Breast epithelium (tissue), 4 donors: ENCODE results near the gene AGRP. TPM values are rescaled to one million over a fixed set of nuclear protein-coding genes. Genes with fewer than 3 reads are reported as not detected.
"Not testable (repeated sequence)": the region's sequence is repeated elsewhere in the genome, so short reads cannot be mapped to it uniquely, and the experiment has no call there.

Experiments used
- DNase-seq, 2 donors: peaks; one replicate each; pipeline ENCODE4 v3.0.0-alpha.2; 2019; ENCODE audit warnings: low spot score in 2 of 2
- H3K27ac ChIP-seq, 2 donors: fragments of 200-600 bp; sonication (generic) in 1 of 2; one replicate each; pipeline ENCODE4 v1.5.1; 2016 to 2019; ENCODE audit warnings: mild to moderate bottlenecking in 1 of 2
- H3K27me3 ChIP-seq, 2 donors: fragments of 200-600 bp; sonication (generic) in 1 of 2; one replicate each; pipeline versions ENCODE4 v1.5.1 to v1.6.0; 2017 to 2019; ENCODE audit warnings: control low read depth in 1 of 2, mild to moderate bottlenecking in 1 of 2
- H3K36me3 ChIP-seq: fragments of 200-600 bp; one replicate; pipeline ENCODE4 v1.5.1; 2019
- H3K4me1 ChIP-seq, 2 donors: fragments of 200-600 bp; sonication (generic); one replicate each; pipeline ENCODE4 v1.5.1; 2016 to 2019; ENCODE audit warnings: control low read depth in 1 of 2
- H3K4me3 ChIP-seq, 3 donors: fragments of 200-600 bp; sonication (generic); 1 replicate in 2 of 3; 2 replicates in 1 of 3; pipeline ENCODE4 v1.5.1; 2016 to 2019; ENCODE audit warnings: mild to moderate bottlenecking in 3 of 3, moderate library complexity in 2 of 3
- H3K9me3 ChIP-seq, 2 donors: fragments of 200-600 bp; sonication (generic) in 1 of 2; one replicate each; pipeline ENCODE4 v1.5.1; 2016 to 2019; ENCODE audit warnings: control low read depth in 1 of 2
- POLR2A ChIP-seq: fragments of 450-650 bp; IDR thresholded peaks from one replicate; pipeline ENCODE4 v1.6.1; 2016; ENCODE audit warnings: antibody characterized with exemption, mild to moderate bottlenecking, moderate library complexity
- POLR2AphosphoS5 ChIP-seq, 3 donors: sonication (generic); formaldehyde crosslinking; IDR thresholded peaks; one replicate each; pipeline ENCODE4 v1.6.1; 2017; ENCODE audit warnings: antibody characterized with exemption in 3 of 3
- intact Hi-C: fragments of 100-400 bp; cut with DNase I; formaldehyde crosslinking; loops from one replicate; pipeline ENCODE4 v1.15.1; 2023; ENCODE audit warnings: low total_unique reads
- total RNA-seq, 3 donors: library from RNA; depleted of rRNA; stranded (reverse); fragments of >200 nt; gene quantifications; one replicate each; pipeline ENCODE4 v1.1.0, GENCODE V29; 2016
- TF ChIP-seq, protein P1 (sequence below), 3 donors: fragments of 450-650 bp; IDR thresholded peaks; one replicate each; pipeline ENCODE4 v1.5.1; 2016 to 2017; ENCODE audit warnings: antibody characterized with exemption in 3 of 3, mild to moderate bottlenecking in 3 of 3, moderate library complexity in 3 of 3

AGRP gene
- total RNA-seq, 3 donors from 2014 or later, result not detected

DNA sequence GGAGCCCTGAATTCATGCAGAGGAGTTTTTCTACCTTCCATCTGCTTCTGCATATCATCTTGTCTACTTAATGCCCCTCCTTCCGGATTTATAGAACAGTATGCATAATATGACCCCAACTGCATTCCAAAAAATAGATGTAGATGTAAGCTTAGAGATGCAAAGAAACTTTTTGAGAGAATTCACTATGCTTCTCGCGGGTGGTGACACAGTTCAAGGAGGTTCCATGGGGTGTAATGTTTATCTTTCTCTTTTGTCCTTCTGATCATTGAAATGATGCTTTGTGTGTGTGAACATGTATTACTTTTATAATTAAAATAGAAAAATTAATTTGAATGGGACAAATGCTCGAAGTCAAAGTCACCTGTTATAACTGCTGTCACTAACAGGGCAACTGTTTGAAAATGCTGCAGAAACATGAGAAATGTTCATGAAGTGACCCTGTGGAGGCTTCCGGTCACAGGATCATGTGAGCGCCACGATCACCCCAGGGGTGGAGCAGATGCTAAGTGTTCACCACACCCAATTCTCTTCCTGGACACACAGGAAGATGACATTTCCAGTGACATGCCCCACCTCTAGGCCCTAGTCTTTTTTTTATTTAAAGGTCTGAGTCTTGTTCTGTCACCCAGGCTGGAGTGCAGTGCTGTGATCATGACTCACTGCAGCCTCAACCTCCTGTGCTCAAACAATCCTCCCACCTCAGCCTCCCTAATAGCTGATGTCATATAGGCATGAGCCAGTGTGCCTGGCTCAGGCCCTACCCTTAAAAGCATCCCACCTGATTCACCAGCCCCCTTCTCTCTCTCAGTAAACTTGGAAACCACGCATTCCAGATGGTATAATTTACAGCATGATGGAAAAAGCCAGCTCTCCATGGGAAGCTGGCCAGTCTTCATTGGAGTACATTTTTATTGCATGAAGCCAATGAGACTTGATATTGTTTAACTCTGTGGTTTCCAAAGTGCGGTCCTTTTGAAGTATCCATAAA lies 21.0 kb upstream of the AGRP start:
- no peaks in the 10 kb centered on the region for H3K9me3 ChIP-seq

DNA sequence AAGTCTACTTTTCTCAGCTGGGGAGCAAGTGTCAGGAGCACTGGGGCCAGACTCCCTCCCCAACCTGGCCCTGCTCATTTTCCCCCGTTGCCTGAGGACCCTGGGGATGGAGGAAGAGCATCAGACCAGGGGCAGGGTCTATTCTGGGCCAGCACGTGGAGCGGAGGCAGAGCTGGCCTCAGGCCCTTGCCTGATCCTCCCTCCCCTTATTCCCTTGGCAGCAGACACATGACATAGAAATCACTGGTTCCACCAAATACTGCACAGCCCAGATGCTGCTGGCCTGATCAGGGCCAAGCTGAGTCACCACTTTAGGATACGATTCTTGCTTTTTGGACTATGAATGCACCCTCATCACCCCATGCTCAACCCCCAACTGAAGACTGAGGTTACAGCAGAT lies 15.8 kb upstream of the AGRP start:
- peak in 1 of 2 donors; percentile 26 for DNase-seq
- H3K27ac ChIP-seq, result peak overlapping the region; percentile 34 to 63
- no peaks in the 10 kb centered on the region for H3K4me1 ChIP-seq
- H3K36me3 ChIP-seq, result no peaks in the 10 kb centered on the region
- no peaks in the 10 kb centered on the region for H3K9me3 ChIP-seq
- intact Hi-C loops, result no loop called here
- no peaks in the 10 kb centered on the region for H3K27me3 ChIP-seq
- TF ChIP-seq, protein P1, sequence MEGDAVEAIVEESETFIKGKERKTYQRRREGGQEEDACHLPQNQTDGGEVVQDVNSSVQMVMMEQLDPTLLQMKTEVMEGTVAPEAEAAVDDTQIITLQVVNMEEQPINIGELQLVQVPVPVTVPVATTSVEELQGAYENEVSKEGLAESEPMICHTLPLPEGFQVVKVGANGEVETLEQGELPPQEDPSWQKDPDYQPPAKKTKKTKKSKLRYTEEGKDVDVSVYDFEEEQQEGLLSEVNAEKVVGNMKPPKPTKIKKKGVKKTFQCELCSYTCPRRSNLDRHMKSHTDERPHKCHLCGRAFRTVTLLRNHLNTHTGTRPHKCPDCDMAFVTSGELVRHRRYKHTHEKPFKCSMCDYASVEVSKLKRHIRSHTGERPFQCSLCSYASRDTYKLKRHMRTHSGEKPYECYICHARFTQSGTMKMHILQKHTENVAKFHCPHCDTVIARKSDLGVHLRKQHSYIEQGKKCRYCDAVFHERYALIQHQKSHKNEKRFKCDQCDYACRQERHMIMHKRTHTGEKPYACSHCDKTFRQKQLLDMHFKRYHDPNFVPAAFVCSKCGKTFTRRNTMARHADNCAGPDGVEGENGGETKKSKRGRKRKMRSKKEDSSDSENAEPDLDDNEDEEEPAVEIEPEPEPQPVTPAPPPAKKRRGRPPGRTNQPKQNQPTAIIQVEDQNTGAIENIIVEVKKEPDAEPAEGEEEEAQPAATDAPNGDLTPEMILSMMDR (IDR thresholded peaks at IDR 0.05), result no peak
- TF ChIP-seq POLR2AphosphoS5 (IDR thresholded peaks at IDR 0.05) (peak in 1 of 3 donors; percentile 7), POLR2A (no peak)
- no peak overlapping the region for H3K4me3 ChIP-seq

More for the DNA sequence above, 21.0 kb upstream of the AGRP start:
- no peak overlapping the region for H3K4me3 ChIP-seq
- TF ChIP-seq POLR2AphosphoS5 (IDR thresholded peaks at IDR 0.05) (peak in 1 of 3 donors; percentile 31), POLR2A (no peak)
- TF ChIP-seq, protein P1 (IDR thresholded peaks at IDR 0.05), result no peak
- DNase-seq, result no peak
- H3K27ac ChIP-seq, result peak overlapping the region in 1 of 2 donors; percentile 61
- no peaks in the 10 kb centered on the region for H3K36me3 ChIP-seq
- H3K27me3 ChIP-seq, result no peaks in the 10 kb centered on the region
- H3K4me1 ChIP-seq, result no peaks in the 10 kb centered on the region
- intact Hi-C loops, result no loop called here

DNA sequence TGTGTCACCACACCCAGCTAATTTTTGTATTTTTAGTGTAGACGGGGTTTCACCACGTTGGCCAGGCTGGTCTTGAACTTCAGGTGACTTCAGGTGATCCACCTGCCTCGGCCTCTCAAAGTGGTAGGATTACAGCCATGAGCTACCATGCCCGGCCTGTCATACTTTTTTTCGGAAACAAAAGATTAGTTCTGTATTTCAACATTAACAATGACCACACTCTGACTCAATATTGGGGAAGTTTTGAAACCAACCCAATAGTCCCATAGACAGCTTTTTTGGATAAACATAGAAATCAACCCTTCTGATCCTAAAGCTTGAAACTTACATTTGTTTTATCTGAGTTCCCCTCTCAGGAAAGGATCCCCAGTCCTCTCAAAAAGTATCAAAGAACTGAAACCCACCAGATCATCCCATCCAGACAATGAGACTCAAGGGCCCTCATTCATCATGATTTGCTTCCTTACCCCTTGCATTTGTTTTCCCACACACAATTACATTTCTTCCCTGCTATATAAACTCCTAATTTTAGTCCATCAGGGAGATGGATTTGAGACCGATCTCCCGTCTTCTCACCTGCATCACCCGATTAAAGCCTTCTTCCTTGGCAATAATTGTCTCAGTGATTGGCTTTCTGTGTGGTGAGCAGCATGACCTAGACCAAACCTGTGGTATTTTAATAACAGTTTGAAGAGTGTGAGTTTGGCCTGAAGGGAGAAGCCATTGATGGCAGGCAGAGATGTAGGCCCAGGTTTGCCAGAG lies 7.2 kb upstream of the AGRP start:
- intact Hi-C loops, result no loop called here
- no peak overlapping the region for H3K27ac ChIP-seq
- no peak for DNase-seq

DNA sequence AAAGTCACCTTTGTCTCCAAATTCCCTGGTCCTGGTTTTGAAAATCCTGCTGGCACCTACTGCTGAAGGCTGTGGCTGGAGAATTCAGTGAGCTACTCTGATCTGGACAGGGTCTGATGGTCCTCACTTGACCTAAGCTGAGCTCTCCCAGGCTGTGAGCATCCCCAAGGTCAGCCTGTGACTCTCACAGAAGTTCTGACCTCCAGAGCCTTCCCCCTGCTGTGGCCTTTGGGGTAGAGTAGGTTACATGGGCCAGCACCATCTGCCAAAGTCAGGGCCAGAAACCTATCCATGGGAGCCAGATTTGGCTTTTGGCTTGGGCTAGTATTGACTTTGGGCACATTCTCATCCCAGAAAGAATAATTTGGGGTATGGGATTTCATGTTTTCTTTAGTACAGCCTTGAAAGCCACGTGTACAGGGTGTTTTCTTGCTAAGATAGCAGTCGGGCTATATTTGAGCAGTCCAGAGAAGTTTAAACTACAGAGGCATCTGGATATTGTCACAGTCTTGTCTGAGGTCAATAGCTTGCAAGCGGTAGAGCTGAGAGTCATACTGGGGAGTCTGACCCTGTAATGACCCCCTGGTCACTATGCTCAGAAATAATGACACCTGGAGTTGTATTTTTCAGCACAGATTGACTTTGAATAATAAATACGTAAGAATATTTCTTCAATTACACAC lies 6.2 kb upstream of the AGRP start:
- intact Hi-C loops, result no loop called here
- TF ChIP-seq POLR2A (no peak), POLR2AphosphoS5 (IDR thresholded peaks at IDR 0.05) (no peak)
- TF ChIP-seq, protein P1 (IDR thresholded peaks at IDR 0.05), result no peak
- Histone ChIP-seq H3K4me1 (no peaks in the 10 kb centered on the region), H3K9me3 (no peaks in the 10 kb centered on the region), H3K27ac (peak overlapping the region; percentile 10 to 14), H3K36me3 (no peaks in the 10 kb centered on the region), H3K4me3 (no peak overlapping the region), H3K27me3 (no peaks in the 10 kb centered on the region)
- DNase-seq, result no peak

More for the DNA sequence above, 7.2 kb upstream of the AGRP start:
- Histone ChIP-seq H3K9me3 (no peaks in the 10 kb centered on the region), H3K4me1 (no peaks in the 10 kb centered on the region), H3K4me3 (no peak overlapping the region), H3K36me3 (no peaks in the 10 kb centered on the region), H3K27me3 (no peaks in the 10 kb centered on the region)
- TF ChIP-seq, protein P1 (IDR thresholded peaks at IDR 0.05), result no peak
- TF ChIP-seq POLR2A (no peak), POLR2AphosphoS5 (IDR thresholded peaks at IDR 0.05) (no peak)

DNA sequence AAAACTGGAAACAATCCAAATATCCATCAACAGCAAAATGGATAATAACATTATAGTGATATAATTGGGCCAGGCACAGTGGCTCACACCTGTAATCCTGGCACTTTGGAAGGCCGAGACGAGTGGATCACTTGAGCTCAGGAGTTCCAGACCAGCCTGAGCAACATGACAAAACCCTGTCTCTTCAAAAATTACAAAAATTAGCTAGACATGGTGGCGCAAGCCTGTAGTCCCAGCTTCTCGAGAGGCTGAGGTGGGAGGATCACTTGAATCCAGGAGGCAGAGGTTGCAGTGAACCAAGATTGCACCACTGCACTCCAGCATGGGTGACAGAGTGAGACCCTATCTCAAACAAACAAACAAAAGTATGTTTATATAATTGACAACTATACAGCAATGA lies 4.2 kb upstream of the AGRP start:
- H3K36me3 ChIP-seq, H3K27me3 ChIP-seq, intact Hi-C loops, DNase-seq, H3K9me3 ChIP-seq, H3K27ac ChIP-seq, H3K4me3 ChIP-seq, H3K4me1 ChIP-seq: not testable (repeated sequence)
